22Rv1 (cell line): ENCODE results near the gene SLIT1.

Source experiments
- H3K27ac ChIP-seq: fragments of 450-650 bp; 2 replicates; pipeline ENCODE4 v1.5.1; 2017
- CTCF ChIP-seq: fragments of 450-650 bp; IDR thresholded peaks from 2 replicates; pipeline ENCODE4 v1.5.1; 2017; ENCODE audit warnings: mild to moderate bottlenecking
- ZFX ChIP-seq: fragments of 450-650 bp; IDR thresholded peaks from 2 replicates; pipeline ENCODE4 v1.6.1; 2017; ENCODE audit warnings: antibody characterized with exemption, borderline replicate concordance

The SLIT1 gene

DNA sequence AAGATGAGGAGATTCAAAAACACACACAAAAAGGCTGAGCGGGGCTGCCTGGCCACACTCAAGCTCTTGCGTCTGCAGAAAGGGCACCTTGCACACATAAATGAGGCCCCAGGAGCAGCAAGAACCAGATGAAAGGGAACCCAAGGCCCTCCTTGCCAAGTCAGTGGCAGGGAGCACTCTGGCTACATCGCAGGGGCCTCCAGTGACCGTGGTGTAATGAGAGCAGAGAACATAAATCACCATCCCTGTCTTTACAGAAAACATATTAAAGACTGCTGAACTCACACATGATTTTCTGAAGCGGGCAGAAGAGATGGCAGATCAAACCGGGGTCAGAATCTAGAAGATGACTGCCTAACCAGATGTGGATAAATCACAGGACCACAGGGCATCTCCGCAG, 80.5 kb downstream of the SLIT1 start:
- no peak overlapping the region for H3K27ac ChIP-seq
- TF ChIP-seq CTCF (no peak), ZFX (no peak)

- TF ChIP-seq CTCF (no peak), ZFX (no peak)
- no peak overlapping the region for H3K27ac ChIP-seq
Observed at GRCh38 chr10:97103316-97104080, 82.3 kb downstream of the SLIT1 start.

- no peak for TF ChIP-seq ZFX
- no peak for TF ChIP-seq CTCF
- no peak overlapping the region for H3K27ac ChIP-seq
Observed at GRCh38 chr10:97102441-97102840, 83.3 kb downstream of the SLIT1 start.

DNA sequence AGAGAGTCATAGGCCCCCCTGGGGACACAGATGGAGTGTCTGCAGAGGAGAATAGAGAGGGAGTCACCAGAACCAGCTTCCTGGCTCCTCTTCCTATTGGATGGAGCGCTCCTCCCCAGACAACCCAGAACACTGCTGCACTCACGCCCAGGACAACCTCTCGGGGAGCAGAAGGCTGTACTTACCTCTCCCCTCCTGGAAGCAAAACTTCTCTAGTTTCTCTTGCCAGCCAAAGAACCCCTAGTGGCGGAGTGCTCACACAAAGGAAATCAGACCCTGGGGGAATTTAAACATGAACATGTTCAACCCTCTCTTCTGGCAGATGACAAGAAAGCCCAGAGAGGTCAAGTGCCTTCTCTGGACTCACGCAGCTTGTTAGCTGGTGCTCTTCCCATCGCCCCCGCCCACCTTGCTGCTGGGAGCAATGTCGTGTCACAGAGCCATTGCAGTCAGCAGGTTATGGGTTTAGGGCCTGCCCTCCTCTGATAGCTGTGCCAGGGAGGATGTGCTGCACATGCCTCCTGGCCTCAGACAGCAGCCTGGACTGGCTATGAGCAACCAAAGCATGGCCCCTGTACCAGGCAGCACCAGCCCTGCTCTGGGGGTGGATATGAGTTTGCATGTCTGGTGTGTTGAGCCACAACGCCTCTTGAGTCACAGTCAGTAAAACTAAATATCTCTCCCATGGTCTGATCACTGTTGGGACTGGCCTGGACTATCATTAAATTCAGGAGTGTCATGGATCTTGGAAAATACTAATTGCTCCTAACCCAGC, 84.4 kb downstream of the SLIT1 start:
- no peak overlapping the region for H3K27ac ChIP-seq
- no peak for TF ChIP-seq CTCF
- no peak for TF ChIP-seq ZFX

- H3K27ac ChIP-seq = no peak overlapping the region
- TF ChIP-seq ZFX (no peak), CTCF (no peak)
Observed at GRCh38 chr10:97100657-97101056, 85.1 kb downstream of the SLIT1 start.

DNA sequence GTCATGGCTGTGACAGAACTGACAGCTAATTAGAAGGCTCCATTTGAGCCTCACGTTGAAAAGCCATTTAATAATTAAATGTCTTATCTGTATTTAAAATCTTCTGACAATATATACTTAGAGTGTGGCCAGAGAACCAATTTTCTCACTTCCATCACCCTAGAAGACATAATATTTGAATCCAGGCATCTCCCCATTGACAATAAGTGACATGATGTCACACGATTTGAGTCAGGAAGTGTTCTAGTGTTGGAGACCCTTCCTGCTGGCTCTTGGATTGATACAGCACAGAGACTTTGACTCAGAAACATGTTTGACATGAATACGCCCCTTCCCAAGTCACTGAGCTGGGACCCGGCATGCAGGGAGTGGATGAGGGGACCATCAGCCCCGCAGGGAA, 85.9 kb downstream of the SLIT1 start:
- H3K27ac ChIP-seq = no peak overlapping the region
- TF ChIP-seq ZFX (no peak), CTCF (no peak)

GRCh38 chr10:97099089-97099488, 86.7 kb downstream of the SLIT1 start:
- TF ChIP-seq CTCF = no peak

More at GRCh38 chr10:97099089-97099488, 86.7 kb downstream of the SLIT1 start:
- H3K27ac ChIP-seq = no peak overlapping the region
